A549 treated with DMSO at 1 μM for 4 hours (cell line): ENCODE measurements around the gene IQCF5. TPM values are rescaled to one million over a fixed set of nuclear protein-coding genes. Genes with fewer than 3 reads are reported as not detected.

Experiments used
- total RNA-seq: library from RNA; stranded (reverse); fragments of 200-300 nt; extraction: Qiagen RNA extraction; gene quantifications from 5 replicates; pipeline ENCODE4 v1.2.3, GENCODE V29; 2022; ENCODE audit warnings: low read depth

Gene IQCF5
- total RNA-seq = not detected in 5 replicates

DNA sequence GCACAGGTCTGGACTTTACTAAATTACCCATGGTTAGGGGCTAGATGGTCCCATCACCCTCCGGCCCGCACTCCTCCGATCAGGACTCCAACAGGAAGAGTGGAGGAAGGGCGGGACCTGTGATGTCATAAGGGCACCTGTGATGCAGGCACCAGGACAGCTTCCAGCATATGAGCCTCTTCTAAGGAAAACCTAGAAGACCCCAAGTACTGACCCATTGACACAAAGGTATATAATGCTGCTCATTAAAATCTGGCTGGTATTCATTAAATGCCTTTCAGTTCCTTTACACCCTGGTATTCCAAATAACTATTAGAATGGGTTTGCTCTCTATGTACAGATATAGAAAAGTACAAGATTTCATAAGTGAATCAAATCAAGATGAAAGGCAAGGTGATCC is at the start of gene IQCF5:
Gene IQCF5, minus strand, starts transcription at position 101 of the 400 bp plus-strand sequence. Its CDS starts 70 bp downstream, at position 31.

DNA sequence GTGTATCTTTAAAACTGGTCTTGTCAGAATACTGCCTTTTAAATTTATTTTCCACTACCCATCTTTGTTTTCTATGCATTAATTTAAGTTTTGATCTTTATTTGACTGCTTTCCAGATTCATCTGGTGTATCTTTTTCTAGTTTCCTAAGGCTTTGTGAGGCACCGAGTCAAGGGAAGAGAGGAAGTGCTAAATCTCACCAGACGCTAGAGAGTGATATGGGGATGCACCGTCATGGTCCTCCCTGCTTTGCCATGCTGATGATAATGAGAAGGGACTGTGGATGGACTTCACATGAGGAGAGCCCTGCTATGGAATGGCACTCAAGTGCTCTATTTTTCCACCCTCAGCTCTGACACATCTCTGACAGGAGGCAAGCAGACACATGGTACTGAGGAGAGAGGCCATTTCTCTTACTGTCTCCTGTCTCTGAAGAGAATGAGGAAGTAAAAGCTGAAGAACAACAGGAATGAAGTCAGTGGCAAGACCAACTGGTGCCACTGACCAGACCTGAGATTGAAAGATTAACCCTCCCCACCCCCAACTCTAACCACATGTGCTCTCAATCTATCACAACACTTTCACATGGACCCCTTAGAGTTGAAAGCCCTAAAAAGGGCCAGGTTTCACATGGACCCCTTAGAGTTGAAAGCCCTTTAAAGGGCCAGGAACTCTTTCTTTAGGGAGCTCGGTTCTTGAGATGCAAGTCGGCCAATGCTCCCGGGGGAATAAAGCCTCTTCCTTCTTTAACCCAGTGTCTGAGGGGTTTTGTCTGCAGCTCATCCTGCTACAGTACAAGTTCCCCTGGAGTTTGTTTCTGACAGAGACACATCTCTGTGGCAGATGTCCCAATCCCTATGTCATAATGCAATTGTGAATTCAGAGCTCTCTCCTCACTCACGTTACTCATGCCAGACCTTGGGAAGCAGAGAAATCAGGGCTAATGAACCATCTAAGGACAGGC is 14.4 kb downstream of the IQCF5 start, which contains the start of gene IQCF2:
Gene IQCF2, plus strand, starts transcription at position 913 of the 963 bp plus-strand sequence. CDS start 52 bp downstream, outside the sequence.

Other genes starting within 250 kb of the IQCF5 start
- 61.5 to 70.4 TPM (median 66.1 TPM) in 5 replicates for gene TEX264, start 204.3 kb downstream of the IQCF5 start, total RNA-seq
- 0.04 to 0.11 TPM (median 0.07 TPM) in 5 replicates for gene GRM2, start 168.5 kb downstream of the IQCF5 start, total RNA-seq
- gene IQCF6, start 96.4 kb downstream of the IQCF5 start, total RNA-seq = not detected in 5 replicates
- gene IQCF2, start 14.0 kb downstream of the IQCF5 start, total RNA-seq = not detected in 5 replicates
- gene IQCF1, start 27.8 kb upstream of the IQCF5 start, total RNA-seq = 0.14 TPM in 1 of 5 replicates, not detected in the others
- gene RRP9, start 66.3 kb upstream of the IQCF5 start, total RNA-seq = 41.0 to 56.7 TPM (median 47.7 TPM) in 5 replicates
- gene PARP3, start 66.8 kb upstream of the IQCF5 start, total RNA-seq = 8.4 to 10.5 TPM (median 9.5 TPM) in 5 replicates
- gene GPR62, start 79.8 kb upstream of the IQCF5 start, total RNA-seq = 0.06 TPM in 1 of 5 replicates, not detected in the others
- 11.7 to 13.8 TPM (median 12.9 TPM) in 5 replicates for gene PCBP4, start 91.9 kb upstream of the IQCF5 start, total RNA-seq
- gene ABHD14B, start 98.4 kb upstream of the IQCF5 start, total RNA-seq = 30.3 to 35.7 TPM (median 32.1 TPM) in 5 replicates
- 9.4 to 15.7 TPM (median 14.2 TPM) in 5 replicates for gene ABHD14A, start 99.5 kb upstream of the IQCF5 start, total RNA-seq
- 23.8 to 27.0 TPM (median 25.0 TPM) in 5 replicates for gene ACY1, start 107.9 kb upstream of the IQCF5 start, total RNA-seq
- 1,233 to 1,659 TPM (median 1,287 TPM) in 5 replicates for gene RPL29, start 120.3 kb upstream of the IQCF5 start, total RNA-seq
- 14.3 to 16.0 TPM (median 14.8 TPM) in 5 replicates for gene DUSP7, start 181.0 kb upstream of the IQCF5 start, total RNA-seq